Subcutaneous adipose tissue (tissue), 4 donors: ENCODE data around the gene FBXL3. TPM values are rescaled to one million over a fixed set of nuclear protein-coding genes. Genes with fewer than 3 reads are reported as not detected.

Source experiments
- total RNA-seq, 4 donors: library from RNA; depleted of rRNA; stranded (reverse); fragments of >200 nt; gene quantifications; one replicate each; pipeline ENCODE4 v1.1.0, GENCODE V29; 2016
- TF ChIP-seq, protein P1 (sequence below): fragments of 450-650 bp; IDR thresholded peaks from one replicate; pipeline ENCODE4 v1.5.1; 2016; ENCODE audit warnings: low read depth, mild to moderate bottlenecking, control low read depth, antibody characterized with exemption, moderate library complexity

The FBXL3 gene
- total RNA-seq, 4 donors from 2014 or later: 86.1 to 150 (median 117) TPM

DNA sequence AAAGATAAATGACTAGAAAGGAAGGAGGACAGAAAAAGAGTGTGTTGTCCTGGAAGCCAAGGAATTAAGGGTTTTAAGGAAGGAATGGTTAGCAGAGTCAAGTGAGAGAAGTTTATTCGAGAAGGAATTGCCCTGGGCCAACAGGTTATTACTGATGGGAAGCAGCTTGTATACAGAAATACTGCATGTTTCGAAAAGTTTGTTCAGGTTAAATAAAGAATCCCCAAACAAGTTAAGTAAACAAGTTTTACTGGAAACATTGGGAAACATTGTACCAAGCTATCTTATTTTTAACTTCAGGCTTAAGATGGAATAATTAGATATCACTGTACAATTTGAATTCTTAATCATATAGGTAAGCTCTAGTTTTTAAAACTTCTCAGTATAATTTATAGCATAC lies 28.2 kb upstream of the FBXL3 start:
- TF ChIP-seq, protein P1, sequence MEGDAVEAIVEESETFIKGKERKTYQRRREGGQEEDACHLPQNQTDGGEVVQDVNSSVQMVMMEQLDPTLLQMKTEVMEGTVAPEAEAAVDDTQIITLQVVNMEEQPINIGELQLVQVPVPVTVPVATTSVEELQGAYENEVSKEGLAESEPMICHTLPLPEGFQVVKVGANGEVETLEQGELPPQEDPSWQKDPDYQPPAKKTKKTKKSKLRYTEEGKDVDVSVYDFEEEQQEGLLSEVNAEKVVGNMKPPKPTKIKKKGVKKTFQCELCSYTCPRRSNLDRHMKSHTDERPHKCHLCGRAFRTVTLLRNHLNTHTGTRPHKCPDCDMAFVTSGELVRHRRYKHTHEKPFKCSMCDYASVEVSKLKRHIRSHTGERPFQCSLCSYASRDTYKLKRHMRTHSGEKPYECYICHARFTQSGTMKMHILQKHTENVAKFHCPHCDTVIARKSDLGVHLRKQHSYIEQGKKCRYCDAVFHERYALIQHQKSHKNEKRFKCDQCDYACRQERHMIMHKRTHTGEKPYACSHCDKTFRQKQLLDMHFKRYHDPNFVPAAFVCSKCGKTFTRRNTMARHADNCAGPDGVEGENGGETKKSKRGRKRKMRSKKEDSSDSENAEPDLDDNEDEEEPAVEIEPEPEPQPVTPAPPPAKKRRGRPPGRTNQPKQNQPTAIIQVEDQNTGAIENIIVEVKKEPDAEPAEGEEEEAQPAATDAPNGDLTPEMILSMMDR: no peak

DNA sequence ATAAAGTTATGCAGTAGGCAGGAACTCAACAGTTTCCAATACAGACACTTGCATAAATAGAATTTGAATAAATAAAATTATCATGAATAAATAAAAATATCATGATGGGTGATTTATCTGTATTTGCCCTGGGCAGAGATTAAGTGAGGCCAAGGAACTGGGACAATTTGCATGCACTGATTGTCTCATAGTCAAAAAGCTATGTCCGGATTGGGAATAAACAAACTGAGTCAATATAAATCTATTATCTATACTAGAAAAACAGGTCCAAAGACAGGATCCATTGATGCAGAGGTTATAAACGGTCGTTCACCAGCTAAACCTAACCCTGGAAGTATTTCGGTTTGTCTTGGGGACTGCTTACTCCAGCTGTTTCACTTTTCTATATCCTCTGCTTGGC lies 26.2 kb upstream of the FBXL3 start:
- TF ChIP-seq, protein P1: no peak

DNA sequence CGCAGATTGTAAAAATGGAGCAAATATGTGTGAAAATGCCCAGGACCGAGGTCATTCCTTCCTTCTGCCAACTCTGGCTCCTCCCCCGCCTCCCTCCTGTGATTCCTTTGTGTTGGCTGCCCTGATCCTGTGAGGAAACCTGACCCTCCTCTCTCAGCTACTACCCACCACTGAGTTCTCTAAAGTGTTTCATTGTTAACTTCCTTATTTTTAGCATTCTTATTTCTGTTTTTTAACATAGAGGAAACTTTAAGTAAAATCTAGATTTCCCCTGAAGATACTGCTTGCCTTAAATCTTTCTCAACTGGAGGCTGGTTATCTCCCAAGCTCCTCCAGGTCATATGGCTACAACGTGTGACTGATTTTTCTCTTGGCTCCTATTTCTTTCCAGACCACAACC lies 21.7 kb upstream of the FBXL3 start:
- TF ChIP-seq, protein P1: no peak

DNA sequence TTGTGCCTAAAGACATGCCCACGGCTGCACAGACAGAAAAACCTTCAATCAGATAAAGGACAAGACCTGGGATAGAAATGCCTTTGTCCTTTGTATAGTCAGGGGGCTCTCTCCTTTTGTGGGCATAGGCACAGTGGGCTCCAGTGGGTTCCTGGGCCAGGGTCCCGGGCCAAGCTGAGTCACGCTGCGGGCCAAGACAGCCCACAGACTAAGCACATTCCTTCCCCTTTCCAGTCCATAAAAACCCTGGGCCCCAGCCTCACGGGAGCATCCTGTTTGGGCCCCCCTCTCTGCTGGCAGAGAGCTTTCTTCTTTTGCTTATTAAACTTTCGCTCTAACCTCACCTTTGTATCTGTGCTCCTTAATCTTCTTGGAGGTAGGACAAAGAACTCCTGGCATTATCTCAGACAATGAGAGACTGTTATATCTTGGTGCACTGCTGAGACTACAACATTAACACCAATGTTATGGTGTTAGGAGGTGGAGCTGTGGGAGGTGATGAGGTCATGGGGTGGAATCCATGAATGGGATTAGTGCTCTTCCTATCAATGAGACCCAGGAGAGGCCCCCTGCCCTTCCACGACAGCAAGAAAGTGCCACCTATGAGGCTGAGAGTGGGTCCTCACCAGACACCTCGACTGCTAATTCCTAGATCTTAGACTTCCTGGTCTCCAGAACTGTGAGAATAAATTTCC lies 20.8 kb upstream of the FBXL3 start:
- TF ChIP-seq, protein P1: no peak

DNA sequence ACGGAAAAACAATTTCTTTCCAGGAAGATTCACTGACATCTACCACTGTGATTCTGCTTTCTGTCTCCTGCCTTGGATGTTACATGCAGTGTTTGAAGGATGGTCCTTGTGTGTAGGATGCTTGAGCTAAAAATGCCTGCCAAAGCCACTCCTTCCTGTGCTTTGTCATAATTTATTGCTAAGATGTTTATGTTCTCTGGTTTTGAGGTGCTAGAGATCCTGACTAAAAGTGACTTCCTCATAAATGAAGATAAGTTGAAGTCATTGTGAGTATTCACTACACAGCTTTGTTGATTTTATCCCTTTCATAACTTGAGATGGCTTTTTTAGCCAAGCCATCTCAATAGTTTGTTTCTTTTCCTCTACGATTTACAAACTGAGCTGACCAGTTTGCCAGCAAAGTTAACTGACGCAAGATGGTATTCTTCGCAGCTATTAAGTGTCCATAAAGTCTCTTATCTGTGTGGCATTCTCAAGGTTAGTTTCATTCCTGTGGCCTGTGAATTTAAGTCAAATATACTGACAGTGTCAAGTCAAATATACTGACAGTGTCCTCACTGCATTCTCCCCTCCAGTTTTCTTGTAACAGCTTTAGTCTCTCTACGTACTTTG lies 15.7 kb upstream of the FBXL3 start:
- TF ChIP-seq, protein P1: no peak

DNA sequence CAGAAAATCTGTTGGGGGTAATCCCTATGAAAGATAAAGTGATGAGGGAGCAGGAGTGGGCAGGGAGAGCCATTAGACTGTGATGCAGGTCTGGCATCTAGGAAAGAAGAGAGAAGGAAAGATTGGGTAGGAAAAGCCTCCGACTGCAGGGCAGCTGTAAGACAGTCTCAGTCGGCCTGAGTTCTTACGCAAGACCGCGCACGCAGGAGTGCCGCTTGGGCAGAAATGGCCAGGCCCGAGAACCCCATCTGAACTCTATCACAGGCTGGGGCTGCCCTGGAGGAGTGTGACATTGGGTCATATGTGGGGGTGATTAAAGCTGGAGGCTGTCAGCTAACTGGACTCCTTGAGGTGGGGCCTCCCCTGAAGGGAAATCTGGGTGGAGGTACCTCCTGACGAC lies 13.9 kb upstream of the FBXL3 start:
- TF ChIP-seq, protein P1: no peak

DNA sequence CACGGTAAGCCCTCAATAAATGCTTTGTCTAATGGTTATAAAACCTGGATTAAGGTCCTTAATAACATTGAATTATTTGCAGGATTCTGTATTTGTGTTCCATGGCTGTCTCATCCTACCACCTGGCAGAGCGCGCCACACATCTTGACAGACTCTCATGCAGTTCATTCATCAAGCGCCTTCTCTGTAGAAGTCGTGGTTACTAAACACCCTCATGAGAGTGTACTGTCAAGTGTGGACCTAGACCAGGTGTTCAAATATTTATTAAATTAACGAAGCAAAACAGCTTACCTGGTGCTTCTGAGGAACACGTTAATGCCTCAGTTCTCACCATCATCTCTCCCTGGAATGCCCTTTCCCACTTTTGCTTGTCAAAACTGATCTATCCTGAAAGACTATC lies 13.1 kb upstream of the FBXL3 start:
- TF ChIP-seq, protein P1: no peak
